Pancreas (tissue), 10 donors: ENCODE measurements around the gene SYNPO2. TPM values are rescaled to one million over a fixed set of nuclear protein-coding genes. Genes with fewer than 3 reads are reported as not detected.

Experiments used
- ATAC-seq, 4 donors: fragments of 200-7000 bp; cut with Tn5 transposase; one replicate each; pipeline versions ENCODE4 v1.8.0 to v1.9.1; 2020; ENCODE audit warnings: mild to moderate bottlenecking in 4 of 4, moderate library complexity in 4 of 4
- DNase-seq, 6 donors: peaks; one replicate each; pipeline ENCODE4 v3.0.0-alpha.2; 2020
- FAIRE-seq: peaks from 2 replicates; lab custom pipeline; 2012; peaks lifted over from hg19 to GRCh38; lab: Jason Lieb, UNC
- H3K27ac ChIP-seq, 4 donors: fragments of 200-600 bp; sonication (generic); 1 replicate in 3 of 4; 2 replicates in 1 of 4; pipeline versions ENCODE4 v1.5.0 to v1.8.0; 2020
- H3K27me3 ChIP-seq, 4 donors: fragments of 200-600 bp; one replicate each; pipeline ENCODE4 v1.8.0; 2021
- H3K36me3 ChIP-seq, 3 donors: fragments of 200-600 bp; sonication (generic) in 1 of 3; one replicate each; pipeline versions ENCODE4 v1.5.0 to v1.8.0; 2020 to 2021
- H3K4me1 ChIP-seq, 3 donors: fragments of 200-600 bp; one replicate each; pipeline ENCODE4 v1.8.0; 2021
- H3K4me3 ChIP-seq, 4 donors: fragments of 200-600 bp; sonication (generic) in 2 of 4; one replicate each; pipeline versions ENCODE4 v1.5.0 to v1.8.0; 2020 to 2021
- H3K9me3 ChIP-seq, 4 donors: fragments of 200-600 bp; one replicate each; pipeline ENCODE4 v1.8.0; 2021
- WGBS, 2 donors: extraction: QIAGEN DNeasy Blood & Tissue Kit; methylation state at CpG; one replicate each; pipeline ENCODE4 v1.1.7; 2013; 5-methylcytosine and 5-hydroxymethylcytosine counted together
- intact Hi-C, 3 donors: fragments of 100-400 bp; cut with DNase I; formaldehyde crosslinking; loops; one replicate each; pipeline versions ENCODE4 v1.11.1 to v1.14.2; 2022
- polyA plus RNA-seq, 2 donors: library from polyadenylated mRNA; stranded (reverse); fragments of 200-250 nt; gene quantifications; one replicate each; pipeline ENCODE4 v1.2.3, GENCODE V29; 2013
- total RNA-seq, 6 donors: library from RNA; stranded (reverse); fragmentation: NEBNext Ultra II Directional in 4 of 6; extraction: Animal tissue kit (Norgen Biotek cat#: 25700) in 4 of 6; gene quantifications; one replicate each; pipeline versions ENCODE4 v1.2.1 to v1.2.4, GENCODE V29; 2021 to 2023
- TF ChIP-seq, protein P1 (sequence below), 4 donors: fragments of 200-600 bp; sonication (generic) in 3 of 4; IDR thresholded peaks; one replicate each; pipeline versions ENCODE4 v1.5.0 to v1.8.0; 2021; ENCODE audit warnings: antibody characterized with exemption in 4 of 4
- donor health status: healthy with polysubstance abuse.
- donor health status: DM: no; HTN: no; CAD: no; lungs with moderate emphysema.
- donor health status: DM: no; HTN: no; CAD: no.
- donor health status: control.
- donor health status: control.
- donor health status: Bipolar disorder and iron deficiency.
- donor health status: DM: yes; HTN: yes; CAD: no.
- donor health status: DM: no; HTN: no; CAD: no.
- donor health status: DM: no; HTN: no; CAD: no.
- donor health status: DM: yes; HTN: yes; CAD: no.

Gene SYNPO2
- total and polyA plus RNA-seq, 8 donors, result 2.1 to 10.9 (median 4.1) TPM

DNA sequence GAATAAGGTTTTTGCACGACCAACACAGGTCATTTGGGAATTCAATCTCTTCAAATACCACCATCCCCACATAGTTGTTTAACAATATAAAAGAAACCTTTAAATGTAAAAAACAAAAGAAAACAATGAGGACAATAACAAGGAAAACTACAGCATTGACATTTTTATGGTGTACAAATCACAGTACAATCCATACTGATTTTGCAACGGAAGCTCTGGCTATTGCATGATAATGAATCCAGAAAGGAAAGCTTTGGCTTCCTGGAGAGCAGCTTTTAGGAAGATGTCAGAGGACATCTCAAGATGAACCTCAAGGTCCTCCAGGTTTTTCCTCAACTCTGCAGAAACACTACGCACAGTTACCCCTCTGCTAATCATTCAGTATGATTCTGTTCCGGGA is 135.4 kb downstream of the SYNPO2 start:
- TF ChIP-seq, protein P1, sequence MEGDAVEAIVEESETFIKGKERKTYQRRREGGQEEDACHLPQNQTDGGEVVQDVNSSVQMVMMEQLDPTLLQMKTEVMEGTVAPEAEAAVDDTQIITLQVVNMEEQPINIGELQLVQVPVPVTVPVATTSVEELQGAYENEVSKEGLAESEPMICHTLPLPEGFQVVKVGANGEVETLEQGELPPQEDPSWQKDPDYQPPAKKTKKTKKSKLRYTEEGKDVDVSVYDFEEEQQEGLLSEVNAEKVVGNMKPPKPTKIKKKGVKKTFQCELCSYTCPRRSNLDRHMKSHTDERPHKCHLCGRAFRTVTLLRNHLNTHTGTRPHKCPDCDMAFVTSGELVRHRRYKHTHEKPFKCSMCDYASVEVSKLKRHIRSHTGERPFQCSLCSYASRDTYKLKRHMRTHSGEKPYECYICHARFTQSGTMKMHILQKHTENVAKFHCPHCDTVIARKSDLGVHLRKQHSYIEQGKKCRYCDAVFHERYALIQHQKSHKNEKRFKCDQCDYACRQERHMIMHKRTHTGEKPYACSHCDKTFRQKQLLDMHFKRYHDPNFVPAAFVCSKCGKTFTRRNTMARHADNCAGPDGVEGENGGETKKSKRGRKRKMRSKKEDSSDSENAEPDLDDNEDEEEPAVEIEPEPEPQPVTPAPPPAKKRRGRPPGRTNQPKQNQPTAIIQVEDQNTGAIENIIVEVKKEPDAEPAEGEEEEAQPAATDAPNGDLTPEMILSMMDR (IDR thresholded peaks at IDR 0.05), result no peak
- ATAC-seq (no peak), DNase-seq (no peak), FAIRE-seq (no peak)
- H3K27me3 ChIP-seq, result peaks cover 0 to 7% (median 0%) of the 10 kb centered on the region in 4 donors
- no peaks in the 10 kb centered on the region for H3K9me3 ChIP-seq
- intact Hi-C loops, result no loop called here
- H3K4me3 ChIP-seq, result no peak overlapping the region
- H3K4me1 ChIP-seq, result peaks cover 0 to 13% (median 7%) of the 10 kb centered on the region in 3 donors
- WGBS, 2 donors, result 59 to 69% methylated on average over 4 of the region's 4 CpGs
- no peaks in the 10 kb centered on the region for H3K36me3 ChIP-seq
- H3K27ac ChIP-seq, result no peak overlapping the region

DNA sequence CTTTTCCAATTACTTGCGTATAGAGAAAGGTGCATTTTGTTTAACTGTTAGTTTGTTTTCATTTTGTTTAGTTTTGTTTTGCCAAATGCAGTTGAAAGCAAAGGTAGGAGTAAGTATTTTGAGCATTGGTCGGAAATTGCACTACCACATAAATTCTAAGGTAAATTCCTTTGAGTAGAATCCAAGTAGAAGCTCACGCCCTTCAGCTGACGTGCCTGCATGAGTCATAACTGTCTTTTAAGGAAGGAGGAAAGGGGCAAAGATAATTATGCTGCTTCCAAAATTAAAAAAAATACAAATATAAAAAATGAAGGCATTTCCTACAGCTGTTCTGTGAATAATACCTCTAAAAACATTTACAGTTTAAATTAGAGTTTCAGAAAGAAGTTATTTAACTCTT is 136.8 kb downstream of the SYNPO2 start:
- DNase-seq, result no peak
- peaks cover 0 to 13% (median 7%) of the 10 kb centered on the region in 3 donors for H3K4me1 ChIP-seq
- H3K27ac ChIP-seq, result peak overlapping the region in 1 of 4 donors; percentile 43
- TF ChIP-seq, protein P1 (IDR thresholded peaks at IDR 0.05), result no peak
- H3K9me3 ChIP-seq, result no peaks in the 10 kb centered on the region
- FAIRE-seq, result no peak
- ATAC-seq, result peak in 3 of 4 donors; percentile 54 to 76 (median 67)
- H3K27me3 ChIP-seq, result peaks cover 0 to 7% (median 0%) of the 10 kb centered on the region in 4 donors
- intact Hi-C loops, result no loop called here
- no peak overlapping the region for H3K4me3 ChIP-seq
- no peaks in the 10 kb centered on the region for H3K36me3 ChIP-seq
- WGBS, 2 donors, result 46 to 55% methylated on average over 4 of the region's 4 CpGs

DNA sequence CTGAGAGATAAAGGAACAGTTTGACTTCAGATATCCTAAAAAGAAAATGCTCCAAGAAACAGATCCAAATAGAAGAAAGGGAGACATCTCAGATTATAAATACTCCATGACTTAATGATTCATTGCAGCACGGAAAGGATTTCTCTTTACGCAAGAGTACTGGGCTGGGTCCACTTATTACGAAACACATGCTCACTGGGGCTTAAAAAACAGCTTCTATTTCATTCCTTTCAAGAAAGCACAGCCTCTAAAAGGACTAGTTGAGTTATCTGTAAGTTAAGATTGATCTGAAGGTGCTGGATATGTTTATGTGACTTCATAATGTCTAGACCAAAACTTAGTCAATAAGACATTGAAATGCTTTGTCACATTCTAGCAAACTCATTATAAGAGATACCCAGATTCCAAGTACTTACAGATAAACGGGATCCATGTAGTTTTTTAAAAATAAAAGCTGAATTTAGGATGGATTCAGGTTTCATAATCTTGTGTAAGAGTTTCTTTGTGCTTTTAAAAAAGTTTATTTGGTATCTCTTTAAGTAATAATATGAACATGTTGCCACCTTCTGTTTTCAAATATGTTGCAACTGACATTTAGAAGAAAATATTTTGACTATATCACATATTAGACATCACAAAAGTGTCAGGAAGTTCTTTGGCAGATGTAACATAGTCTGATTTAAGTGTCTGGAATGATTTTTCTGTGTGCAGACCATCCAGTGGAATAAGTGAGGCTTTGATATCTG is 137.4 kb downstream of the SYNPO2 start:
- peaks cover 0 to 13% (median 7%) of the 10 kb centered on the region in 3 donors for H3K4me1 ChIP-seq
- peaks cover 0 to 7% (median 0%) of the 10 kb centered on the region in 4 donors for H3K27me3 ChIP-seq
- peak overlapping the region in 1 of 4 donors; percentile 43 for H3K27ac ChIP-seq
- H3K9me3 ChIP-seq, result no peaks in the 10 kb centered on the region
- 58 to 61% methylated on average over 4 of the region's 4 CpGs for WGBS, 2 donors
- DNase-seq, result no peak
- no peaks in the 10 kb centered on the region for H3K36me3 ChIP-seq
- H3K4me3 ChIP-seq, result no peak overlapping the region
- TF ChIP-seq, protein P1 (IDR thresholded peaks at IDR 0.05), result no peak
- peak in 3 of 4 donors; percentile 57 to 84 (median 69) for ATAC-seq
- intact Hi-C loops, result no loop called here
- FAIRE-seq, result peak; percentile 96

DNA sequence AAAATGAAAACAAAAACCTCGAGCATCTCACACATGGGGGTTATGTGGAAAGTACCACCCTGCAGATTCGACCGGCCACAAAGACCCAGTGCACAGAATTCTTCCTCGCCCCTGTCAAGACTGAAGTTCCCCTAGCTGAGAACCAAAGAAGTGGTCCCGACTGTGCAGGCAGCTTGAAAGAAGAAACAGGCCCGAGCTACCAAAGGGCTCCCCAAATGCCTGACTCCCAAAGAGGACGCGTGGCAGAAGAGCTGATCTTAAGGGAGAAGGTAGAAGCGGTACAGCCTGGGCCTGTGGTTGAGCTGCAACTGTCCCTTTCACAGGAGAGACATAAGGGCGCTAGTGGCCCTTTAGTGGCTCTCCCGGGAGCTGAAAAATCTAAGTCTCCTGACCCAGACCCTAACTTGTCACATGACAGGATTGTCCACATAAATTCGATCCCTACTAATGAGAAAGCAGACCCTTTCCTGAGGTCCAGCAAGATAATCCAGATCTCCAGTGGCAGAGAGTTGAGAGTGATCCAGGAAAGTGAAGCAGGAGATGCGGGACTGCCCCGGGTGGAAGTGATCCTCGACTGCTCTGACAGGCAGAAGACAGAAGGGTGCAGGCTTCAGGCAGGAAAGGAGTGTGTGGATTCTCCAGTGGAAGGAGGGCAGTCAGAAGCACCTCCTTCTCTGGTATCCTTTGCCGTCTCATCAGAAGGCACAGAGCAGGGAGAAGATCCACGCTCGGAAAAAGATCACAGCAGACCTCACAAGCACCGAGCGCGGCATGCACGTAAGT is 138.2 kb downstream of the SYNPO2 start:
- peaks cover 0 to 13% (median 7%) of the 10 kb centered on the region in 3 donors for H3K4me1 ChIP-seq
- H3K9me3 ChIP-seq, result no peaks in the 10 kb centered on the region
- intact Hi-C loops, result no loop called here
- FAIRE-seq (no peak), ATAC-seq (peak in 3 of 4 donors; percentile 18 to 41 (median 21)), DNase-seq (no peak)
- H3K4me3 ChIP-seq, result no peak overlapping the region
- 85 to 89% methylated on average over 22 of the region's 22 CpGs for WGBS, 2 donors
- H3K27me3 ChIP-seq, result peaks cover 0 to 7% (median 0%) of the 10 kb centered on the region in 4 donors
- TF ChIP-seq, protein P1 (IDR thresholded peaks at IDR 0.05), result no peak
- H3K27ac ChIP-seq, result no peak overlapping the region
- no peaks in the 10 kb centered on the region for H3K36me3 ChIP-seq
